ENCODE results near the gene MPST. TPM values are rescaled to one million over a fixed set of nuclear protein-coding genes. Genes with fewer than 3 reads are reported as not detected.

Gene MPST
- total RNA-seq, 4 donors from 2014 or later, result 37.1 to 152 (median 84.1) TPM

GRCh38 chr22:37053310-37054055 is 33.9 kb downstream of the MPST start:
- TF ChIP-seq, protein P1, sequence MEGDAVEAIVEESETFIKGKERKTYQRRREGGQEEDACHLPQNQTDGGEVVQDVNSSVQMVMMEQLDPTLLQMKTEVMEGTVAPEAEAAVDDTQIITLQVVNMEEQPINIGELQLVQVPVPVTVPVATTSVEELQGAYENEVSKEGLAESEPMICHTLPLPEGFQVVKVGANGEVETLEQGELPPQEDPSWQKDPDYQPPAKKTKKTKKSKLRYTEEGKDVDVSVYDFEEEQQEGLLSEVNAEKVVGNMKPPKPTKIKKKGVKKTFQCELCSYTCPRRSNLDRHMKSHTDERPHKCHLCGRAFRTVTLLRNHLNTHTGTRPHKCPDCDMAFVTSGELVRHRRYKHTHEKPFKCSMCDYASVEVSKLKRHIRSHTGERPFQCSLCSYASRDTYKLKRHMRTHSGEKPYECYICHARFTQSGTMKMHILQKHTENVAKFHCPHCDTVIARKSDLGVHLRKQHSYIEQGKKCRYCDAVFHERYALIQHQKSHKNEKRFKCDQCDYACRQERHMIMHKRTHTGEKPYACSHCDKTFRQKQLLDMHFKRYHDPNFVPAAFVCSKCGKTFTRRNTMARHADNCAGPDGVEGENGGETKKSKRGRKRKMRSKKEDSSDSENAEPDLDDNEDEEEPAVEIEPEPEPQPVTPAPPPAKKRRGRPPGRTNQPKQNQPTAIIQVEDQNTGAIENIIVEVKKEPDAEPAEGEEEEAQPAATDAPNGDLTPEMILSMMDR (IDR thresholded peaks at IDR 0.05), result no peak
- TF ChIP-seq POLR2A (IDR thresholded peaks at IDR 0.05), result no peak
- H3K27me3 ChIP-seq, result no peaks in the 10 kb centered on the region
- intact Hi-C loops (cut with DNase I; ENCODE audit: low total_unique reads), result no loop called here
- no peaks in the 10 kb centered on the region for H3K36me3 ChIP-seq
- H3K4me1 ChIP-seq, result no peaks in the 10 kb centered on the region
- H3K9me3 ChIP-seq, result no peaks in the 10 kb centered on the region
- H3K4me3 ChIP-seq, result no peak overlapping the region
- DNase-seq, result no peak
- H3K27ac ChIP-seq, result no peak overlapping the region

GRCh38 chr22:37054056-37054395 is 34.5 kb downstream of the MPST start:
- intact Hi-C loops (cut with DNase I; ENCODE audit: low total_unique reads), result no loop called here

GRCh38 chr22:37054600-37055365 is 35.2 kb downstream of the MPST start:
- H3K36me3 ChIP-seq, result no peaks in the 10 kb centered on the region

More at GRCh38 chr22:37054056-37054395, 34.5 kb downstream of the MPST start:
- TF ChIP-seq POLR2A (IDR thresholded peaks at IDR 0.05), result no peak
- TF ChIP-seq, protein P1 (IDR thresholded peaks at IDR 0.05), result no peak
- Histone ChIP-seq H3K4me3 (no peak overlapping the region), H3K9me3 (no peaks in the 10 kb centered on the region), H3K27ac (no peak overlapping the region), H3K27me3 (no peaks in the 10 kb centered on the region), H3K4me1 (no peaks in the 10 kb centered on the region), H3K36me3 (no peaks in the 10 kb centered on the region)
- no peak for DNase-seq

DNA sequence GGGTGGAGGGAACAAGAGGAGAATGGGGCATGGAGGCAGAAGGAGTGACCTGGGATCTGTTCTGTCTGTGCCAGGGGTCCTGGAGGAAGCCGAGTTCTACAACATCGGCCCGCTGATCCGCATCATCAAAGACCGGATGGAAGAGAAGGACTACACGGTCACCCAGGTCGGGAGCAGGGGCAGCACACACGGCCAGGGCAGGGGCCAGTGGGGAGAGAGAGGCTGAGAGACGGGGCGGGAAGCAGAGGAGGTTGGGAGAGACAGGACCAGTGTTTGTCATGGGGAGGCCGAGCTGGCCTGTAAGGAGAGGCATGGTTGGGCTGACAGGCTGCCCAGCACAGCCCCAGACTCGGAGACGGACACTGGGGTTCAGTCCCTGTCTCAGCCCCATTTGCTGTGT is 36.7 kb downstream of the MPST start:
- no peak for DNase-seq
- no peak overlapping the region for H3K27ac ChIP-seq
- no peaks in the 10 kb centered on the region for H3K36me3 ChIP-seq
- intact Hi-C loops (cut with DNase I; ENCODE audit: low total_unique reads), result no loop called here
- H3K4me3 ChIP-seq, result no peak overlapping the region
- TF ChIP-seq, protein P1 (IDR thresholded peaks at IDR 0.05), result no peak
- H3K9me3 ChIP-seq, result no peaks in the 10 kb centered on the region
- H3K27me3 ChIP-seq, result no peaks in the 10 kb centered on the region
- no peaks in the 10 kb centered on the region for H3K4me1 ChIP-seq

More at GRCh38 chr22:37054600-37055365, 35.2 kb downstream of the MPST start:
- no peak overlapping the region for H3K4me3 ChIP-seq
- no peaks in the 10 kb centered on the region for H3K9me3 ChIP-seq
- H3K27ac ChIP-seq, result no peak overlapping the region
- intact Hi-C loops (cut with DNase I; ENCODE audit: low total_unique reads), result no loop called here
- H3K4me1 ChIP-seq, result no peaks in the 10 kb centered on the region
- H3K27me3 ChIP-seq, result no peaks in the 10 kb centered on the region
- DNase-seq, result no peak
- TF ChIP-seq, protein P1 (IDR thresholded peaks at IDR 0.05), result no peak
- TF ChIP-seq POLR2A (IDR thresholded peaks at IDR 0.05), result no peak

- no peak for DNase-seq
- intact Hi-C loops (cut with DNase I; ENCODE audit: low total_unique reads), result no loop called here
These were observed 37.7 kb downstream of the MPST start for GRCh38 chr22:37057226-37057625.

More at GRCh38 chr22:37057226-37057625, 37.7 kb downstream of the MPST start:
- no peak overlapping the region for H3K4me3 ChIP-seq
- TF ChIP-seq POLR2A (IDR thresholded peaks at IDR 0.05), result no peak
- TF ChIP-seq, protein P1 (IDR thresholded peaks at IDR 0.05), result no peak
- no peaks in the 10 kb centered on the region for H3K4me1 ChIP-seq
- no peaks in the 10 kb centered on the region for H3K36me3 ChIP-seq
- no peaks in the 10 kb centered on the region for H3K9me3 ChIP-seq
- H3K27ac ChIP-seq, result no peak overlapping the region
- no peaks in the 10 kb centered on the region for H3K27me3 ChIP-seq
